Measurements from ENCODE around the gene RALGPS1. TPM values are rescaled to one million over a fixed set of nuclear protein-coding genes. Genes with fewer than 3 reads are reported as not detected.
A peak's percentile ranks its signal among the peaks of the same experiment; 100 is the strongest.

RALGPS1 gene
- total and polyA plus RNA-seq, 2 of the 8 experiments (the other 6 are each of a cell fraction or from before 2014, with no cell fraction given): 20.0 to 23.5 TPM

DNA sequence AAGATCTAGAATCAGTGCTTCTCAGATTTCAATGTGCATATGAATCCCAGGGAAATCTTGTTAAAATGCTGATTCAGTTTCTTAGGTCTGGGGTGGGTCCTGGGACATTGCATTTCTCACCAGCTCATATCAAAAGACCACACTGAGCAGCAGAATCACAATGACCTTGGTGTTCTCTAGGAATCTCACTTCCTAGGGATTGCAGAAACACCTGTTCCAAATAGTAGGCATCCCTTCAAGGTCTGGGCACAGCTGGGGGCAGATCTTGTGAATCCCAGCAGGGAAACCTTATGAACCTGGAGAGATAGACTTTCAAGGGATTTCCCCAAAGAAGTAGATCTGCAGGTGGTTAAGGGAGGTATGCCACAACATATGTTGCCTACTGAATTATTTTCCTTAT, 341.1 kb downstream of the RALGPS1 start:
- FAIRE-seq (peak; percentile 39), DNase-seq (ENCODE audit: low read depth in 1 of 2, low spot score in 2 of 2) (no peak)
- Histone ChIP-seq H3K79me2 (ENCODE audit: control insufficient read depth in 1 of 2, insufficient read depth in 2 of 2, low read length in 2 of 2) (no peaks in the 10 kb centered on the region), H3K56ac (replicated peaks; ENCODE audit: insufficient read length, low read depth, low read length) (no peak overlapping the region), H3K4ac (replicated peaks; ENCODE audit: insufficient read length, low read depth, low read length) (no peak overlapping the region), H3K9me3 (ENCODE audit: insufficient read depth in 2 of 2, low read depth in 1 of 2, low read length in 1 of 2) (peaks cover 4% of the 10 kb centered on the region in 2 experiments; a peak in 1 of 4 replicates), H4K20me1 (replicated peaks in 1 of 2; ENCODE audit: control insufficient read depth in 1 of 2, insufficient read depth in 2 of 2, low read length in 2 of 2) (no peaks in the 10 kb centered on the region), H3K36me3 (ENCODE audit: control insufficient read depth in 2 of 4, insufficient read depth in 4 of 4, low read length in 3 of 4) (peaks cover 0 to 3% (median 0%) of the 10 kb centered on the region in 4 experiments; a peak in 3 of 8 replicates), H3K27me3 (replicated peaks in 1 of 4; ENCODE audit: control insufficient read depth in 3 of 4, extremely low read depth in 1 of 4, insufficient read depth in 3 of 4, low read length in 3 of 4) (no peaks in the 10 kb centered on the region), H3K4me1 (replicated peaks in 1 of 4; ENCODE audit: control insufficient read depth in 3 of 4, insufficient read depth in 4 of 4, low read length in 3 of 4) (peaks cover 2 to 21% (median 12%) of the 10 kb centered on the region in 4 experiments; a peak in 6 of 7 replicates), H2BK120ac (replicated peaks; ENCODE audit: low read depth, low read length) (no peak overlapping the region), H3K27ac (ENCODE audit: low read depth, low read length) (no peak overlapping the region), H3K79me1 (ENCODE audit: low read depth, low read length) (no peaks in the 10 kb centered on the region), H3K14ac (ENCODE audit: insufficient read length) (no peak overlapping the region), H3K9ac (replicated peaks in 1 of 4; ENCODE audit: extremely low read depth in 1 of 4, low read depth in 3 of 4, low read length in 3 of 4) (no peak overlapping the region), H2BK12ac (ENCODE audit: low read depth, low read length) (no peak overlapping the region), H3K23ac (ENCODE audit: insufficient read length) (no peak overlapping the region), H3K4me3 (ENCODE audit: extremely low read depth in 1 of 4, insufficient read depth in 2 of 4, low read depth in 3 of 4, low read length in 4 of 4) (no peak overlapping the region), H2BK5ac (ENCODE audit: low read depth, low read length) (no peak overlapping the region), H4K8ac (ENCODE audit: extremely low read depth, insufficient read depth, low read length) (no peak overlapping the region), H3K4me2 (ENCODE audit: insufficient read depth in 1 of 2, low read depth in 2 of 2, low read length in 2 of 2) (peak overlapping the region; percentile 2 to 5; a peak in 1 of 4 replicates), H2AK5ac (ENCODE audit: low read depth, low read length) (no peak overlapping the region), H4K5ac (ENCODE audit: insufficient read length, low read depth, low read length) (no peak overlapping the region), H2BK15ac (ENCODE audit: low read length) (no peak overlapping the region), H3K23me2 (ENCODE audit: low read depth, low read length) (no peaks in the 10 kb centered on the region; the same call in 1 of the 2 replicates), H2BK20ac (ENCODE audit: low read length) (no peak overlapping the region), H2AFZ (ENCODE audit: low read length) (no peak overlapping the region), H3K18ac (ENCODE audit: extremely low read depth, low read length) (no peak overlapping the region), H4K91ac (replicated peaks; ENCODE audit: insufficient read length, low read length) (no peak overlapping the region)
- ChIA-PET POLR2A (ENCODE audit: partially characterized antibody) (interaction anchor here (0.6 to 1.5 kb wide), 2 partner anchors 10 to 64 kb away, joined by 4 to 6 read pairs; partner anchors contain the start of gene GARNL3), CTCF (ENCODE audit: partially characterized antibody) (interaction anchor here (1.1 to 1.3 kb wide), 3 partner anchors 17 to 90 kb away, joined by 3 to 7 read pairs (median 4); no protein-coding TSS in a partner anchor)
- TF ChIP-seq TEAD4 (IDR thresholded peaks at IDR 0.05; ENCODE audit: low read depth, low read length): peak; percentile 8; the same call in 1 of the 2 replicates
- no peak for TF ChIP-seq FOSL1 (IDR thresholded peaks at IDR 0.05; ENCODE audit: insufficient read depth, low read depth, low read length)
- peak; percentile 70; the same call in 1 of the 2 replicates for TF ChIP-seq TCF12 (IDR thresholded peaks at IDR 0.05; ENCODE audit: low read depth, low read length)

Measured in H1 (cell line).